Fibroblast of mammary gland (primary cell): Measurements from ENCODE around the gene ARHGAP27.
"Not testable (repeated sequence)": the region's sequence is repeated elsewhere in the genome, so short reads cannot be mapped to it uniquely, and the experiment has no call there.

ENCODE experiments used
- DNase-seq: peaks from one replicate; pipeline ENCODE4 v3.0.0-alpha.2; 2010; ENCODE audit warnings: low read depth
- H3K4me3 ChIP-seq: 2 replicates; pipeline ENCODE4 v1.5.1; 2011; ENCODE audit warnings: low read depth, mild to moderate bottlenecking, low read length, moderate library complexity; ENCODE audit not compliant: control insufficient read depth
- CTCF ChIP-seq: conservative IDR thresholded peaks from 2 replicates; pipeline ENCODE4 v1.5.1; 2011; ENCODE audit warnings: low read depth, low read length, inconsistent platforms; ENCODE audit not compliant: control insufficient read depth, insufficient read depth

ARHGAP27 gene

GRCh38 chr17:45432405-45433158, at the start of gene ARHGAP27:
Gene ARHGAP27 (minus strand): TSS chr17:45432870. CDS start chr17:45430279, 2,591 bp downstream.
- peak within 1 kb of the TSS; percentile 41 for H3K4me3 ChIP-seq
- TF ChIP-seq CTCF: no peak
- DNase-seq: peak; percentile 10

- peak; percentile 1 for DNase-seq
- not testable (repeated sequence) for H3K4me3 ChIP-seq
These were observed 49.6 kb upstream of the ARHGAP27 start for GRCh38 chr17:45482317-45482716.

GRCh38 chr17:45475436-45475835, 42.8 kb upstream of the ARHGAP27 start:
- DNase-seq, H3K4me3 ChIP-seq: not testable (repeated sequence)

GRCh38 chr17:45472249-45472648, 39.6 kb upstream of the ARHGAP27 start:
- DNase-seq, H3K4me3 ChIP-seq: not testable (repeated sequence)

GRCh38 chr17:45469204-45469563, 36.5 kb upstream of the ARHGAP27 start:
- DNase-seq, H3K4me3 ChIP-seq: not testable (repeated sequence)

- DNase-seq: not testable (repeated sequence)
These were observed 35.9 kb upstream of the ARHGAP27 start for GRCh38 chr17:45468293-45469203.

GRCh38 chr17:45461524-45462327, 29.1 kb upstream of the ARHGAP27 start:
- not testable (repeated sequence) for H3K4me3 ChIP-seq
- peak; percentile 25 for DNase-seq

More at GRCh38 chr17:45468293-45469203, 35.9 kb upstream of the ARHGAP27 start:
- H3K4me3 ChIP-seq: not testable (repeated sequence)

GRCh38 chr17:45460422-45460821, 27.8 kb upstream of the ARHGAP27 start:
- not testable (repeated sequence) for DNase-seq, H3K4me3 ChIP-seq

GRCh38 chr17:45454341-45454740, 21.7 kb upstream of the ARHGAP27 start:
- not testable (repeated sequence) for H3K4me3 ChIP-seq, DNase-seq

GRCh38 chr17:45453731-45454130, 21.1 kb upstream of the ARHGAP27 start:
- H3K4me3 ChIP-seq, DNase-seq: not testable (repeated sequence)

- DNase-seq, H3K4me3 ChIP-seq: not testable (repeated sequence)
These were observed 20.5 kb upstream of the ARHGAP27 start for GRCh38 chr17:45453225-45453534.

GRCh38 chr17:45452329-45453224, 19.9 kb upstream of the ARHGAP27 start:
- not testable (repeated sequence) for DNase-seq, H3K4me3 ChIP-seq

- H3K4me3 ChIP-seq: not testable (repeated sequence)
These were observed 19.0 kb upstream of the ARHGAP27 start for GRCh38 chr17:45451660-45452059.

More at GRCh38 chr17:45451660-45452059, 19.0 kb upstream of the ARHGAP27 start:
- DNase-seq: not testable (repeated sequence)
